NCI-H2081 treated with DMSO at 0.1 percent for 48 hours (cell line): ENCODE measurements around the gene OPCML.

Source experiments
- DNase-seq: peaks from one replicate; lab custom pipeline; 2025; lab: John Stamatoyannopoulos, UW

The OPCML gene

DNA sequence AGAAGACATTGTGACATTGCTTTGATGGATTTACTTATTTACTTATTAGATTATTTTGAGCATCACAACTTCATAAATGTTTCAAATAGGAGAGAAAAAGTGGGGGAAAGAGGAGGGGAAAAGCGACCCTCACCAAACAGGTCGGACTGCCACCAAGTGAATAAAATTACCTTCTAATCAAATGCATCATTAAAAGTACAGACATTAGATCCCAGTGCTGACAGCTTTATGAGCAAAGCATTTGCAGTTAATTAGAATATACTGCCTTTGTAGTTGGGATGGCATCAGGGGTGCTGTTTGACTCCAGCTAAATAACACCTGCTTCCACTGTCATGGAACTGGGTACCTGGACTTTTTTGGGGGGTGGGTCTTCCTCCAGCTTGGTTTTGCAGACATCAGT lies 299.6 kb downstream of the OPCML start:
- DNase-seq, result no peak

DNA sequence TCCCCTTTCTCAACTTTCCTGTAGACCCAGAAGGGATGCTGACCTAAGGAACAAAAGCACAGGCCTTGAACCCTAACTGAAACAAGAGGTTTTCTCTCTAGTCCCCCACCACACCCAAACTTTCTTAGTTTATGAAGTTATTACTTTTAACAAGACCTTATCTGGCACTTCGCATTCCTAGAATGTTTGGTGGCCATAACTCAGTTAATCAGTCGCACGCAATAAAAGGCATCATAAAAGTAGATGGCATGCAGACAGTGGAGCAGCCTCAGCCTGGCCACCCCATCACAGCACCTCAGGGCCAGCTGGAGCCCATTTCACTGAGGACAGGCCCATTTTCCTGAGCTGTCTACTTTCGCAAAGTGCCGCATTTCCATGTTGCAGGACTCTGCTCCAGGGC lies 301.9 kb downstream of the OPCML start:
- DNase-seq, result no peak

DNA sequence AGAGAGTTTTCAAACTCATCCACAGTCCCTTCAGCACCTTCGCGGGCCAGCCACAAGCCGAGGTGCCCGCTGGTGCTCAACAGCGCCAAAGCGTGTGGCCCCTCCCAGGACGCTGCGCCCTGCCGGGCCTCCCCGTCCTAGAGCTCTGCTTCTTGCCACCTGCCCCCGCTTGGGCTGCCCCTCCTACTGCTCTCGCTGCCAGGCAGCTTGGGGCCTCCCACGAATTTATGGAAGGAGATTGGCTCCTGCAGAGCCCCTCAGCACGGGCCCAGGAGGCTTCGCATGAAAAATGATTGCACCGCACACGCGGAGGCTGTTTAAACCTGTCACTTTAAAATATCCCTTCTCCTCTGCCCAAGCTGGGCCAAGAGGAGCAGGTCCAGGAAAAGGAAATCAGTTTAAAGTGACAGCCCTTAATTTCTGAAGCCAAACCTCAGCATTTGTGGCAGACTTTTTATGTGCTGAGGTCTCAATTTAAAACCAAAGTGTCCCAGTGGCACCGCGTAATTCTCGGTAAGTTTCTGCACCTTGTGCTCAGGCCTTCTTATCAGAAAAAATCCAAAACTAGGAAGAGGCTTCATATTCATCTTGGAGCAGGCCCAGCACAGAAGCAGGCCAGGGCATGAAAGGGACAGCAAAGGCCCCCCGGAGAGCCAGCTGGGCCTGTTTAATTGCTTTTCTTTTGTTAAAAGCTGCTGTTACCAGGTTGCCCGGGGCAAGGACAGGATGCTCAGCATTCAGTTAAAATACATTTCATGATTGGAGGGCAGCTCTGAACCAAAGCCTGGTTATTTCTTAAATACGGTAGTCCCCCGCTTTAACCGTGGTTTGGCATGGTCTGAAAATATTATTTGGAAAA lies 303.6 kb downstream of the OPCML start:
- peak; percentile 94 for DNase-seq

DNA sequence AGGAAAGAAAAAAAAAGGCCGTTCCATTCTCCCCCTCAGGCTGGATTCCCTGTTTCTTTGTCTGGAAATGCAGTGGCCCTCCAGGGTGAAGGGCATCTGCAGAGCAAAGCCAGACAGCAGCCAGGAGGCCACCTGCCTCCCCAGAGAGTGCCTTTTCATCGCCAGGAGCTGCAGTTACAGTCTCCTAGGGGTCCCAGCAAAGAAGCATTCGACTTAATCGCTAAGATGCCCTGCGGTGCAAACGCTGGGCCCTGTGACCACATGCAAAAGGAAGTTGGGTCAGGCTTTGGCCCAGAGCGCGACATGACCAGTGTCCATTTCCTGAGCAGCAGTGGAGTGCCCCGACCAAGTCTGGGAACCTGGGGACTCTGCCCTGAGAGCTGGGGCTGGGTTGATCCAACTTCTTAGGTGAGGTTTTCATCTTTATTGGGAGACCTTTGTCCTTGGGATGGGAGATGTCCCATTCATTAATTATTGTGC lies 304.6 kb downstream of the OPCML start:
- no peak for DNase-seq

DNA sequence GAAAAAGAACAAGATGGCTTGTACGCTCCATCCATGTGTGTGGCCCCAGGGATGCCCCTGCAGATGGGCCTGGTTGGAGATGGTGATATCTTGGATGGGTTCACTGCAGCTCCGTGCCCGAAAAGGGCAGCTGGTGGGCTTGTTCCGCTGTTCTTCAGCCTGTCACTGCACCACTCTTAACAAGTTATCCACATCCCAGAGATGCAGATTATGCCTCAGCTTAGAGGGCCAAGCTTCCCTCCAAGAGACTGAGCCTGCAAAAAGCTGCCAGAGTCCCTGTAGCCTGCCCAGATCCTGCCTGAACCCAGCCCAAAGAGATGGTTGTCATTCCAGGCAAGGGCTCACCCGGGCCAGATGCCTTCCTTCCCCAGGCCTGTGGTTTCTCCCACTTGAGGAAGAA lies 308.0 kb downstream of the OPCML start:
- DNase-seq, result no peak

DNA sequence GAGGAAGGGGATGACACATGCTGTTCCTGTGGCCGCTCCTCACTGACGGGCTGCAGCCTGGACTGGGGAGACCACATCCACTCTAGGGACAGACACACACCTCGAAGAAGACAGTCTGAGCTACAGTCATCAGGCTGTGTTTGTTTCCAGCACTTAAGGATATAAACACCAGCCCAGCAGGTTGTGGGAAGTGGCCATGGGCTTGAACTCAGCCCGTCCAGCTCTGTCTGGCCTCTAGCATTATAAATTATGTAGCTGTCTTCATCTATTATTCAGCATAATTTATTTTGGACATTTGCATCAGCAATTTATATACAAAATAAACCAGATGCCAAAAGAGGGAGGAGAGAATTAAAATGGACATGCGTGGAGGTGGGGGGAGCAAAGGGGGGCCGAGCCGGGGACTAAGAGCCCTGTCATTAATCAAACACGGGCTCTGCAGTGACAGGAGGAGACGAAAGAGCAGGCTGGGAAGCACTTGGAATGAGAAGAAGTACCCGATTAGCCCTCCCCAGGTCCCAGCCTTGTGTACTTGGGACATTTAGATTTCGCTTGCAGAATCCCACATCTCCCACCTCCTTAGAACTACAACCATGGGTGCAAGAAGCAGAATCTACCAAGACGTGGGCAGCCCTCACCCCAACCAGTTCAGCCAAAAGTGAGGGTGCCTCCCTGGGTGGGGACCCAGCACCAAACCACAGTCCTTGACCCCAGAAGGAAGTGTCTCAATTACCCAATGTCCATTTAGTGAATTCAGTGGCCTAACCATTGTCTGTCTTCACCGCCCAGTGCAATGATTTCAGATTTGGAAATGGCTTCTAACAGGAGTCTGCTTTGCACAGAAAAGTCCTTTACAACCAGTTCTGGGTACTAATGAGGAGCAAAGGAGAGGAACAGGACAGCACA lies 309.6 kb downstream of the OPCML start:
- DNase-seq, result no peak

DNA sequence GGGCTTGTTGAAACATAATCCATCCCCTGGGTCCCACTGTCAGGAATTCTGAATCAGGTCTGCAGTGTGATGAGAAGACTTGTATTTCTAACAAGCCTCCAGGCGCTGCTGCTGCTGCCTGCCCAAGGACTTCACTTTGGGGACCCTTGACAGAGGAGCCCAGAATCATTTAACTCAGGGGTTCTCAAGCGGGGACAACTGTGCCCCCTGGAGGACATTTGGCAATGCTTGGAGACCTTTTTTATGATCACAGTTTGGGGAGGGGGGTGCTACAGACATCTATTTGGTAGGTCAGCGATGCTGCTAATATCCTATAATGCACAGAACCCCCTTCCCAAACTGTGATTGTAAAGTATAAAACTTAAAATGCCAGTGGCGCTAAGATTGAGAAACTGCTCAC lies 312.8 kb downstream of the OPCML start:
- DNase-seq, result no peak

DNA sequence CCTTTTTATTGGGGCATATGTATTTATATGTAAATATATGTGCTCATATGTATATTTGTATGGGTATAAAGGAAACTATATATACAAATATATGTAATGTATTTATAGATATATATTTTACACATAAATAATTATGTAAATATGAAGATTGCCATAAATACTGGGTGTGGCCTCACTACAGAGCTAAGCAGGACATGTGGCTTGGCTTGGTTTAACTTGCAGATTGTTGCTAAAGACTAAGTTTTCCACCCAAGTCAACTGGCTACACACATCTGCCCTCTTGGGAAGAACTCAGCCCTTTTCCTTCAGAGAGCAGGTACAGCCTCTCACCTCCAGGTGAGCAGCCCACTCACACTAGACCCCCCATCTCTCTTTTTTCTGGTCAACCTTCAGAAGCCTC lies 315.5 kb downstream of the OPCML start:
- DNase-seq, result no peak

DNA sequence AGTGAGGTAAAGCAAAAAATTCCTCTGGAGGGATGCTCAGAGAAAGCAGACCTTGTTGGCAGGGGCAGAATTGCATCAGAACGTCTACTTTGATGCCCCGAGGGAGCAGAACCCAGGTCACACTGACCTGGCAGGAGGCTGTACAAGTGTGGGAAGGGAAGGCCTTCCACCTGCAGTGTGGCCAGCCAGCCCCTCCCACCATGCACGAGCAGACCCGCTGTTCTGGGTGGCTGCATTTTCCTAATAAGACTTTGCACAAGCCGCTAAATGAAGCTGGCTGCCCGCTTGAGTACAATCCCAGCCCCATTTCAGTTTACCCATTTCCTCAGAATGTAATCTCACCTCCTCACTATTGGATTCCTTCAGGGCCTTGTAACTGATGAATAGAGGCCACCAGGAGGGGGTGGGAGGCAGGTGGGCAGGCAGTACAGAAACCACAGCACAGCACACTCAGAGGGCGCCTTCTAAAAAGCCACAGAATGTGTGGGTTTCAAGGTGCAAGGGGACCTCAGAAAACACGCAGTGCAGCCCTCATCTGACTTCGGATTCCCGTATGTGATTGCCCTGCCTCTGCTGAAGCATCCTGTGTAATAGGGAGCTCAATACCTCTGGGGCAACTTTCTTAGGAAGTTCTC lies 316.6 kb downstream of the OPCML start:
- DNase-seq, result no peak

DNA sequence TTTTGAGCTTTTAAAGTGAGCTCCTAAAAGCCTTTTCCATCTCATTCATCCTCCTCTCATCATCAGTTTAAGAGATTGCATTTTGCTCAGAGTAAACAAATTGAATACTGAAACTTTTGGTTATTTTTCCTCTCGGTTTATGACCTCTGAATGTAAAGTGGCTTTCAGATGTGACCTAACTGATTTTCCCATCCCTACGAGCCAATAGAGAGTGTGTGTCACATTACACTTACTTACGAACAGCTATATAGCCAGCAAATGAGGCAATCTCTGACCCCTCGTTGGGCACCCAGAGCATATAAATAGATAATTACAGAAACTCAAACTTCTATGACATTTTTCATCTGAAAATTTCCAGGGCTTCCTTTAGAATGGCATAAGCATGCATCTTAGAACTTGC lies 317.7 kb downstream of the OPCML start:
- no peak for DNase-seq

DNA sequence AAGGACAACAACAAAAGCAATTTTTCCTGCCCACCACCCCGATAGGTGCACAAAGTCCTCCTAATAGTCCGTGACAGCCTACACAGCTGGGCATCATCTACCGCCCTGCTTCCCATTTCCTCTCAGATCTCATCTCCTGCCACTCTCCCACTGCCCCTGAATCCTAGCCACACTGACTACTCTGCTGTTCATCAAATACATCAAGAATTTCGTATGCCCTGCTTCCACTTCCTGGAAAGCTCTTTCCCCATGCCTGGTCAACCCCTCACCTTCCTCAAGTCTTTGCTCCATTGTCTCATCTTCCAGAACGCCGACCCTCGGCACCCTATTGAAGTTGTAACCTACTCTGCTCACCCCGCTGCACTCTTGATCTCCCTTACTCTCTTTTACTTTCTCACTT lies 320.1 kb downstream of the OPCML start:
- DNase-seq, result no peak

DNA sequence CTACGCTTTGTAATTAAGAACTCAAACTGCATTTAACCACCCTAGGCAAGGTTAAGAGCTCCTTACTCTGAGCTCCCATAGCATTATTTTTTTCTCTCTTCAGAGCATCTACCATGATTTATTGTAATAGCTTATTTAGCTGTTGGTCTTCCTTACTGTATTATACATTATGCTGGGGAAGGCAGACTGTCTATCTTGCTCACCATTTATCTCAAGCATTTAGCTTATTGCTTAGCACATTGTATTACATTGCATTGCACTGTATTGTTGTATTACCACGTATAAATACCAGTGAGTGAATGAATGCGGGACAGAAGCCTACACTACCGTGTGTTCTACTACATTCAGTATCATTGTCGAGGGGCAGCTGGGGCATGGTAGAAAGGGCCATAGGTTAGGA lies 324.3 kb downstream of the OPCML start:
- no peak for DNase-seq

DNA sequence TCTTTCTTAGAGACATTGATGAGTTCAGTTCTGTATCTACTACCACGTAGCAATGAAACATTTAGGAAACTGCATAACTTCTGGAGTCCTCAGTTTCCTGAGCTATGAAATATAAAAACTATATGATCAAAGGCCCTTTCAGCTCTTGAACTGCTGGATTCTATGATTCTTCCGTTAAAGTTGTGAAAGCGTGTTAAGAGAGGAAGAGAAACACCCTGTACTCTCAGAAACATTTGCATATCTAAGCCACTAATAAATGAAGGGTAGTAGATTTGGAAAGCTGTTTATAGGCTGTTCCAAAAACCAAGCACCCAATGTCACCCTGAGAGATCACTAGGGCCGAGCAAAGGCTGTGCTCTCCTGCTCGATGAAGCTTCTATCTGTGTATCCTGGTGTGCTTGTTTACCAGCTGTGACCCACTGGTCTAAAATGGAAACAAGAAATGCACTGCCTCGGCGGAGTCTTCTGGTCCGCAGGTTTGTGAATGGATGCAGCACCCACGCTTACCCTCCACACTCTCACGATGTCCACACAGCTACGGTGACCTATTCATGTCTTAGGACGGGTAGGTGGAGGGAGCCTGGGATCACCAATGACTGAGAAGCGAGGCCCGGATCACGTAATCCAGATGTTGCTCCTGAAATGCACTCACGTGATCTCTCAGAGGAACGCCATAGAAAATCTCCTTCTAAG lies 325.8 kb downstream of the OPCML start:
- no peak for DNase-seq

DNA sequence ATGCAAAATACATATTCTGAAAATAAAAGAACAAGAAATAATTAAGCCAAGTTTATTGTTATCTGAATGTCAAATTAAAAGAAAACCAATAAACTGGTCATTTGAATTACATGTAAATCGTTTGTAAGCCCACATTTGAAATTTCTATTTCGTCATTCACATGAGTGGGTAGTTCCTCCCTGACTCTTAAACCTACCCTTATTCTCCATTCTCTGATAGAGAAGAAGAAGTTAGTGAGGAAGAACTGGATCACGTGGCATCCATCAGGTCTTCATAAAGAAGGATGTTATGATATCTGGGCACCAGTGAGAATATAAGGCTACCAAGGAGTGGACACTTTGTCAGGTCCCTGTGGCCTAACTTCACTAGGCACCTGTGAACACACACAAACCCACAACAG lies 328.1 kb downstream of the OPCML start:
- DNase-seq, result no peak

DNA sequence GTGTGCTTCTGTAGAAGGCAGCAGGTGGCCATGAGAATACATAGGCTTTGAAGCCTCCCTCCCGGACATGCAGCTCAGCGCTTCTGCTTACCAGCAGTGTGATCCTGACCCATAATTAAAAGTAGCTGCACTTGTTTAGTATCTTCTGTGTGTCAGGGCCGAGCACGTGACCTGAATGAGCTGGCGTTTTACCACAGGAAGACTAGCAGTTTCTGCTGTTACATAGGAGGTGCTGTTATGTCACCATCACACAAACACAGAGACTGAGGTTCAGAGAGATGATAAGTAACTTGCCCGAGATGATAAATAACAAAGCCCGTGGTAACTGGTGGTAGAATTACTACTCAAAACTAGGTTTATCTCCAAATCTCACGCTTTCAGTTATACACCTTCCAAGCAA lies 329.5 kb downstream of the OPCML start:
- no peak for DNase-seq

DNA sequence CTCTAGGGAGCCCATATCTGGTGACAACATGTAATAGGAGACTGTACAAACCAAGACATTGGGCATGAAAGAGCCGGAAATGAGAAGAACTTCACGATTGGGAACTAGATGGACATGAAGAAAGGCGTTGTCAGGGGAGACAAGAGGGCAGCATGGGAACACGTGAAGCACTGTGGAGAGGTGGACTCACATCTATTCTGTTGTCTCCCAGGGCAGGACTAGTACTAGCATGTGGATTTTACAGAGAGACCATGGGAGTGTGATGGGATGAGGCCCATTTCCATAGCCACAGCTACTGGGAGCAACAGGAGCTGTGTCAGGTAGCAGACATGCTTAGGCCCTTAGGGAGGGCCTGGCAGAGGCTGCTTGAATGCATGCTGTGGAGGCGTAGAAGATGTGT lies 333.9 kb downstream of the OPCML start:
- DNase-seq, result no peak

DNA sequence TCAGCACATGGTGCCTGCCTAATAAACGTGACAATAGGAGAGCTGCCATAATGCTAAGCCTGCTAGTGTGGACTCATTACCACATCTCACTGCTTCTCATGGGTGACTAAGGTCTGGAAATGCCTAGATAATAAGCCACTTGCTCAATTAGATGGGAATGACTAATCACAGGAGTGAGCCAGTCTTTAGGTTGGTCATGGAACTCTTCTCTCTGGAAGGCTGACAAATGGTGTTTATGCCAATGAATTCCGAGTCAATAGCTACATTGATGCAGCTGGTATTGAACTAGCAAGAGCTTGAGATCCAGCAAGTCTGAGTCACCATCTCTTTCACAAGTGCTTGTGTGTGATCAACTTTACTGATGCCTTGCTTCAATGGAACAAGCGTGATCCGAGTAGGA lies 334.9 kb downstream of the OPCML start:
- DNase-seq, result no peak

DNA sequence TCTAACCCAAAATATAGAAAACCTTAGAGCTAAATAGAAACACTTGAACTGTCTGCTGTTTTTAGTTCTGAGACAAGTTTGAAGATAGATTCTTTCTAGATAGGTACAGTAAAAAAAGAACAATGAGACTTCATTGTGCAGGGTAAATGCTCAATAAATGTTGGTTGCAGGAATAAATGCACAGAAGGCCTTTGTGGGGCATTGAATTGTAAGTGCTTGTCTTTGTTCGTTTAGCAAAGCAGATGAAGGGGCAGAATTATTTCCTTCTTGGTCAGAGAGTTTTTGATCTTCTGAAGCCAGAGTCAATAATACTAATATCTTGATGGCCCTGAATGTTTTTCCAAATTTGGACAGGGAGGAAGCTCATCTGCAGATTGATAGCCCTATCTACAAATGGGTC lies 340.4 kb downstream of the OPCML start:
- DNase-seq, result no peak

DNA sequence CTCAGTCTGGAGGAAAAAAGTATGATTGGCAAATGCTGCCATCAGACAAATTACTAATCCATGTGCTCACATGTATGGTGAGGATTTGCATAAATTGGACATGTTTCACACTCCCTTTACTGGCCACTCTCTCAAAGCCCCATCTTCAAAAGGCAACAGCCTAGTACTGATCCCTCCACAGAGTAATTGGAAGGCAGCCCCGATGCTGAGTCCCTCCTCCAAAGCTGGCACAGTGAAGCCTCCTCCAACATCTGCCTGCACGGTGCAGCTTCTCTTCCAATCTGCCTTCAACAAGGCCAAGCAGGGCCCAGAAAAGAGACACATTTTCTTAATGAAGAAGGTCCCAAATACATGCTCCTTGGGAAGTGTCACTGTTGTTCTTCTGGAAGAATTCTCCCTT lies 350.6 kb downstream of the OPCML start:
- no peak for DNase-seq

DNA sequence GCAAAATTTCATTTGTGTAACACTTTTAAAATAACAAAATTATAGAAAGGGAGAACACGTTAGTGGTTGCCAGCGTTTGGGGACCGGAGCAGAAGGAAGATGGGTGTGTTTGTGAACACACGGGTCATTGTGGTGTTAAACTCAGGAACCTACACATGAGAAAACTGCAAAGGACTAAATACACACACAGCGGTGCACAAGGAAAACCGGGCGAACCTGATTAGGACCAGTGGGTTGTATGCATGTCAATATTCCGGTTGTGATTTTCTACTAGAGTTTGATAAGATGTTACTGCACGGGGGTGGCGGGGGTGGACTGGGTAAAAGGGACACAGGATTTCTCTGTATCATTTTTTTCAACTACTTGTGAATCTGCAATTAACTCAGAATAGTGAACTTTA lies 351.2 kb downstream of the OPCML start:
- no peak for DNase-seq

DNA sequence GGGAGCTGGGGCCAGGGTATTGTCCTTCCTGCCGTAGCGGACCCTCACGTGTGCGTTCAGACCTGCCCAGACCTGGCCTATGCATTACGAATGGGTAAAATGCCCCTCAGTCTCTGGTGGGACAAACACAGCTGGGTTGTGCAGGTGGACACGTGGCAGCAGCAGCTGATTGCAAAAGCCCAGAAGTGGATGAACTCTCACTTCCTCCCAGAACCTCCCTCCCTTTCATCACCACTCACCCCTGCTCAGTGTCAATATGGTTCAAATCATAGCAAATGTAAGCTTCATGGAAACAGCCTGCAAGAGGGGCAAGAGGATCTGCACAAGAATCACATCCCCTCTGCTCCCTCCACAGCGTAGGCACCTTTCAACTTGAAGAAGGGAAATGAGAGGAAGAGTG lies 352.1 kb downstream of the OPCML start:
- no peak for DNase-seq

DNA sequence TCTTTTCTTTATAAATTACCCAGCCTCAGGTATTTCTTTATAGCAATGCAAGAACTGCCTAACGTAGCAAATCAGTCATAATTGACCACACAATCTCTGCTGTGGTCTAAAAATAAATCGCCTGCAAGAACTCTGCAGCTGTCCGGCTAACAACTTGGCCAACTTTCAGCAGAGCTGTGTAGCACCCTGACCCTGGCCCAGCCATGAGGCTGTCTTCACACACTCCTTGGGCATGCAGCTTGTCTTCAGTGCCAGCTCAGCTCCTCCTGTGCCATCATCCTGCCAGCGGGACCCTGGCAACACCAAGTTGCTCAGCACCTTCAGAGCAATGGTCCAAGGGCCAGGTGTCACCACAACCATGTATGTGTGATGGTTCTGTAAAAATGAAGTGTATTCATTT lies 355.6 kb downstream of the OPCML start:
- DNase-seq, result no peak
